ENCODE results near the gene SLC29A4. TPM values are rescaled to one million over a fixed set of nuclear protein-coding genes. Genes with fewer than 3 reads are reported as not detected.
A peak's percentile ranks its signal among the peaks of the same experiment; 100 is the strongest.

Gene SLC29A4, protein sequence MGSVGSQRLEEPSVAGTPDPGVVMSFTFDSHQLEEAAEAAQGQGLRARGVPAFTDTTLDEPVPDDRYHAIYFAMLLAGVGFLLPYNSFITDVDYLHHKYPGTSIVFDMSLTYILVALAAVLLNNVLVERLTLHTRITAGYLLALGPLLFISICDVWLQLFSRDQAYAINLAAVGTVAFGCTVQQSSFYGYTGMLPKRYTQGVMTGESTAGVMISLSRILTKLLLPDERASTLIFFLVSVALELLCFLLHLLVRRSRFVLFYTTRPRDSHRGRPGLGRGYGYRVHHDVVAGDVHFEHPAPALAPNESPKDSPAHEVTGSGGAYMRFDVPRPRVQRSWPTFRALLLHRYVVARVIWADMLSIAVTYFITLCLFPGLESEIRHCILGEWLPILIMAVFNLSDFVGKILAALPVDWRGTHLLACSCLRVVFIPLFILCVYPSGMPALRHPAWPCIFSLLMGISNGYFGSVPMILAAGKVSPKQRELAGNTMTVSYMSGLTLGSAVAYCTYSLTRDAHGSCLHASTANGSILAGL
- total RNA-seq (5.2 and 6.4 TPM in 2 replicates), polyA plus RNA-seq (7.7 and 10.8 TPM in 2 replicates), polyA minus RNA-seq (12.0 and 15.8 TPM in 2 replicates), Bru-seq, nascent RNA (percentile 21 among the genes with signal in this experiment), BruChase-seq, experiment 1, labeled RNA remaining after a 6-hour chase (percentile 36 among the genes with signal in this experiment), BruChase-seq, experiment 2, labeled RNA remaining after a 2-hour chase (percentile 33 among the genes with signal in this experiment)
- polyA plus RNA-seq (2011; cell fraction: cytosol; rRNA removed) = 2.6 and 4.5 TPM in 2 replicates
- 5.8 and 8.2 TPM in 2 replicates for polyA plus RNA-seq (2011; cell fraction: nucleus; rRNA removed)
- polyA plus RNA-seq (2012) = 2.5 and 5.8 TPM in 2 replicates
- polyA minus RNA-seq (2011; cell fraction: cytosol; rRNA and poly(A)+ RNA removed) = not detected
- polyA minus RNA-seq (2011; cell fraction: nucleus; rRNA and poly(A)+ RNA removed) = 2.6 and 5.0 TPM in 2 replicates
- long read RNA-seq, full-length matches to known transcripts = 4 of 12 reads
- long read RNA-seq, partial matches to known transcripts = 2 of 12 reads
- long read RNA-seq, other reads (novel, unspliced or antisense) = 6 of 12 reads

DNA sequence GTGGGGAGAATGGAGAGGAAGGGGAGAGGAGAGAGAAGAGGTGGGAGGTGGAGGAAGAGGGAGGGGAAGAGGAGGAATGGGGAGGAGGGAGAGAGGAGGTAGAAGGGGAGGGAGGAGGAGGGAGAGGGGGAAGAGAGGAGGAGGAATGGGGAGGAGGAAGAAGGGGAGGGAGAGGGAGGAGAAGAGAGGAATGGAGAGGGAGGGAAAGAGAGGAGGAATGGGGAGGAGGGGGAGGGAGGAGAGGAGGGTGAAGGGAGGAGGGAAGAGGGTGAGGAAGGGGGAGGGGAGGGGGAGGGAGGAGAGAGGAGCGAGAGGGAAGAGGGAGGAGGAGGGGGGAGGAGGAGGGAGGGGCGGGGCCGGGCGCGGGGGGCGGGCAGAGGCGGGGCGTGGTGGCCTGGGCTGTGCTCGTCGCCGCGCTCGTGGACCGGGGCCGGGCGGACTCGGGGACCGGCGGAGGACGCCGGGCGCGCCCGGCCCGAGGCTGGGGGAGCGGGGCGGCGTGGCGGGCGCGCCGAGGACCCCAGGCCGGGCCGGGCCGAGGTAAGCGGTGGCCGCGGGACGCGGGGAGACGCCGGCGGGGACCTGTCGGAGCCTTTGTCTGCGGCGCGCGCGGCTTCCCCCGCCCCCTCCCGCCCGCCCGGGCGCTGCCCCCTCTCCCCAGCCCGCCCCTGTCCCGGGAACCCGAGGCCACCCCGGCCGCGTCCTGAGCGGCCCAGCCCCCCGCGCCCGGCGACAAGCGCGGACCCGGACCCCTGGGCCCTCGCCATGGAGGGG, at the start of gene SLC29A4:
SLC29A4 (plus strand) TSS at position 401 of the 774 bp plus-strand sequence. CDS start 4,874 bp downstream, outside the sequence.
- no peaks in the 10 kb centered on the region for H3K36me3 ChIP-seq (ENCODE audit: control insufficient read depth in 2 of 2, extremely low read depth in 1 of 2, insufficient read depth in 2 of 2, low read length in 2 of 2)
- H3K9me3 ChIP-seq (replicated peaks; ENCODE audit: control insufficient read depth, insufficient read depth, low read length) = no peaks in the 10 kb centered on the region
- no TSS peak for BruUV-seq (replicated peaks)
- H3K27ac ChIP-seq (ENCODE audit: insufficient read depth, low read depth, low read length) = no peak within 1 kb of the TSS
- no peaks in the 10 kb centered on the region for H3K9me1 ChIP-seq (replicated peaks; ENCODE audit: control insufficient read depth, extremely low read depth, insufficient read depth, low read length)
- ChIA-PET CTCF (no interaction called here), POLR2A (no interaction called here)
- dilution Hi-C loops (cut with MboI; ENCODE audit: extremely low pct_ligation_motif_present, low sequenced_read_pairs) = no loop called here
- TF ChIP-seq CTCF (IDR thresholded peaks at IDR 0.05; ENCODE audit: extremely low read depth in 1 of 2, insufficient read depth in 1 of 2, low read depth in 1 of 2, low read length in 2 of 2) (no peak), MAX (IDR thresholded peaks at IDR 0.05; ENCODE audit: insufficient read depth, insufficient read length) (no peak), POLR2A (IDR thresholded peaks at IDR 0.05; ENCODE audit: low read depth, low read length) (no peak), FOS (IDR thresholded peaks at IDR 0.05; ENCODE audit: borderline replicate concordance, insufficient read depth, low read length) (no peak), GATA2 (IDR thresholded peaks at IDR 0.05; ENCODE audit: insufficient read depth, insufficient read length, low read depth, low read length) (no peak)
- no peak within 1 kb of the TSS for H3K4me2 ChIP-seq (ENCODE audit: insufficient read depth, low read length)
- H3K4me3 ChIP-seq (replicated peaks in 1 of 3; ENCODE audit: insufficient read depth in 1 of 3, low read depth in 1 of 3, low read length in 3 of 3) = peak within 1 kb of the TSS in 1 of 3 experiments; percentile 39
- H3K27me3 ChIP-seq (ENCODE audit: control insufficient read depth in 2 of 2, insufficient read depth in 2 of 2, low read length in 2 of 2) = no peaks in the 10 kb centered on the region
- intact Hi-C loops (cut with micrococcal nuclease) = no loop called here
- no peaks in the 10 kb centered on the region for H3K79me2 ChIP-seq (ENCODE audit: control insufficient read depth, insufficient read depth, low read length)
- DNase-seq (ENCODE audit: low read depth, low spot score) (no peak), FAIRE-seq (no peak)
- H4K20me1 ChIP-seq (replicated peaks; ENCODE audit: control insufficient read depth, extremely low read depth, insufficient read depth, low read length) = no peaks in the 10 kb centered on the region
- H3K4me1 ChIP-seq (ENCODE audit: control insufficient read depth, extremely low read depth, insufficient read depth, low read length) = no peaks in the 10 kb centered on the region
- H3K9ac ChIP-seq (replicated peaks; ENCODE audit: extremely low read depth, insufficient read depth, low read length) = no peak within 1 kb of the TSS
- peak within 1 kb of the TSS; percentile 11 for H2AFZ ChIP-seq (ENCODE audit: low read depth, low read length)

Measured in endothelial cell of umbilical vein (primary cell).